ENCODE results near the gene ZBTB9.

- TF ChIP-seq CTCF (conservative IDR thresholded peaks at IDR 0.05; ENCODE audit: low read depth, low read length) (no peak), EZH2 (IDR thresholded peaks at IDR 0.05; ENCODE audit: borderline replicate concordance, low read depth, low read length, poor library complexity, severe bottlenecking) (no peak)
These were observed 1.9 kb upstream of the ZBTB9 start for GRCh38 chr6:33452496-33452895.
